HG03280 (cell line): ENCODE measurements around the gene SH3RF2.
A peak's percentile ranks its signal among the peaks of the same experiment; 100 is the strongest.
"Not testable (repeated sequence)": the region's sequence is repeated elsewhere in the genome, so short reads cannot be mapped to it uniquely, and the experiment has no call there.

ENCODE experiments used
- ATAC-seq: cut with Tn5 transposase; IDR thresholded peaks from one replicate; pipeline ENCODE4 v1.9.1; 2021; ENCODE audit warnings: mild to moderate bottlenecking, moderate library complexity; ENCODE audit not compliant: unreplicated experiment

The SH3RF2 gene, protein sequence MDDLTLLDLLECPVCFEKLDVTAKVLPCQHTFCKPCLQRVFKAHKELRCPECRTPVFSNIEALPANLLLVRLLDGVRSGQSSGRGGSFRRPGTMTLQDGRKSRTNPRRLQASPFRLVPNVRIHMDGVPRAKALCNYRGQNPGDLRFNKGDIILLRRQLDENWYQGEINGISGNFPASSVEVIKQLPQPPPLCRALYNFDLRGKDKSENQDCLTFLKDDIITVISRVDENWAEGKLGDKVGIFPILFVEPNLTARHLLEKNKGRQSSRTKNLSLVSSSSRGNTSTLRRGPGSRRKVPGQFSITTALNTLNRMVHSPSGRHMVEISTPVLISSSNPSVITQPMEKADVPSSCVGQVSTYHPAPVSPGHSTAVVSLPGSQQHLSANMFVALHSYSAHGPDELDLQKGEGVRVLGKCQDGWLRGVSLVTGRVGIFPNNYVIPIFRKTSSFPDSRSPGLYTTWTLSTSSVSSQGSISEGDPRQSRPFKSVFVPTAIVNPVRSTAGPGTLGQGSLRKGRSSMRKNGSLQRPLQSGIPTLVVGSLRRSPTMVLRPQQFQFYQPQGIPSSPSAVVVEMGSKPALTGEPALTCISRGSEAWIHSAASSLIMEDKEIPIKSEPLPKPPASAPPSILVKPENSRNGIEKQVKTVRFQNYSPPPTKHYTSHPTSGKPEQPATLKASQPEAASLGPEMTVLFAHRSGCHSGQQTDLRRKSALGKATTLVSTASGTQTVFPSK

DNA sequence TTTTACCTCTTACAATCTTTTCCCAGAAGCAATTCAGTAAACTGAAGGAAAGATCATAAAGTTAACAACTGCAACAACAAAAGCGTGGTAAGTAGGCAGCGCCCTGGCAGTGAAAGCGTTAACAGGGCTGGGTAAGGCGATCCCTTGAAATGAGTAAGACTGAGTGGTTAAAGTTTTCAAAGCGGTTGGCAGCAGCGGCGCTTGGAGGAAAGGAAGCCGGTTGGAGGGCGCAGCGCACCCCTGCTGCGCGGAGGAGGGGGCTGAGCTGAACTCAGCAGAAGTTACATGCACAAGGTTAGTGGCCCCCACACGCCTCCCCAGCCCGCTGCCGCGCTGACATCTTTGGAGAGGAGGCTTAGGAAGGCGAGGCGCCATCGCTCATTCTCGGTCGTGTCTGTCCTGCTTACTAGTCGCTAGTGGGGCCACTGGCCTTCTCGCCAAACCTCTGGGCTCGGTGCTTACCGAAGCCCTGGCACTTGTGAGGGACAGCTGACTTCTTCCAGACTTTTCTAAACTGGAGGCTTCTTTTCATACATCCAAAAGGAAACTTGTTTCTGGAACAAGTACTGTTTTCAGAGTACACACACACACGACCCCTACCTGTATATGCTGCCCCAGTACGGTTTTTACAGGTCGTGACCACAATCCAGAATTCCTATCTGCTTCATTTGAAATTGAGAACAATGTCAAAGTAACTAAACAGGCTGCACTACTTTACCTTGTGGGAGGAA is at the start of gene SH3RF2:
Gene SH3RF2, plus strand, starts transcription at position 178 of the 731 bp plus-strand sequence. CDS start 1,351 bp downstream, outside the sequence.
- ATAC-seq = no peak

DNA sequence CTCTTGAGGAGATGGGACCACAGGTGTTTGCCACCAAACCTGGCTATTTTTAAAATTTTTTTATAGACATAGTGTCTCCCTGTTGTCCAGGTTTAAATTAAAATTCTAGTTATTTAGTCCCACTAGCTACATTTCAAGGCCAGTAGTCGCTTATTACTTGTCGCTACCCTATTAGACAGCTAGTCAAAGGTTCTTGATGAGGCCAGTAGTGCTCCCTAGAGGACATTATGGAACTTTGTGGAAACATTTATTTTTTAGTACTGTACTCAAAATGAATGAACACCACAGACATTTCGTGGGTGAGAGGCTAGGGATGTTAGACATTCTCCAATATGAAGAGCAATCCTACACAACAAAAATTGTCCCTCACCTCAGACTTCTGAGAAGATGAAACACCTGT is 49.2 kb upstream of the SH3RF2 start:
- no peak for ATAC-seq

DNA sequence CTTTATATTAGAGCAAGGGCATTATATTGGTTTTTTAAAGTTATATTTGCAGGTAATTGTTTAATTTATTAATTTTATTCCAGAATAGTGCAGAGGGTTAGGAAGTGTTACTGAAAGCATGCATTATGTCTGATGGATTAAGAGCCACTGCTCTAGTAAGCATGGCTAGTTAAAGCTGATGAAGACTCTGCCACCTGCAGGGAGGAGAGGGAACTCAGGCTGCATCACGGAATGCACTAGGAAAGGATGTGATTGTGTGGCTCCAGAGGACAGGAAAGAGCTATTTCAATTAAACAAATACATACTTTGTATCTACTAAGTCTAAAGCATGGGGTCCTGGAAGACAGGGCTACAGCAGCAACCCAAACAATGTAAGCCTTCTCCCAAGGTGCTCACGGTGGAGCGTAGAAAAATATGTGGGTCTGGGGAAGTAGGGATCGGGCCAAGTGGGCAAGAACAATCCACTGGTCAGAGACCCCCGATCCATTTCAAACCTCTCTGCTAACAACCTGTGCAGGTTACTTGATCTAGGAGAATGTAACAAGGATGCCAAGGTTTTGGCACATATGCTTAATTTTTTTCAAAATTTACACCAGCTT is 48.3 kb upstream of the SH3RF2 start:
- no peak for ATAC-seq

DNA sequence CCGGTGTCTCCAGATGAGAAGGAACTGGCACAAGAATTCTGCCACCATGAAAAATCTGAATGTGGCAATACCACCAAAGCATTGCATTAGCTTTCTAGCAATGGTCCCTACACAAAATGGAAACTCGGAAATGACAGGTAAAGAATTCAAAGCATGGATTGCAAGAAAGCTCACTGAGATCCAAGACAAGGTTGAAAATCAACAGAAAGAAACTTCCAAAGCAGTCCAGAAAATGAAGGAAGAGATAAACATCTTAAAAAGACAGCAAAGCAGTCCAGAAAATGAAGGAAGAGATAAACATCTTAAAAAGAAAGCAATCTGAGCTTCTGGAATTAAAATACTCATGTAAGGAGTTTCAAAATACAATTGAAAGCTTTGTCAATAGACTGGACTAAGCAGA is 46.8 kb upstream of the SH3RF2 start:
- ATAC-seq = no peak

DNA sequence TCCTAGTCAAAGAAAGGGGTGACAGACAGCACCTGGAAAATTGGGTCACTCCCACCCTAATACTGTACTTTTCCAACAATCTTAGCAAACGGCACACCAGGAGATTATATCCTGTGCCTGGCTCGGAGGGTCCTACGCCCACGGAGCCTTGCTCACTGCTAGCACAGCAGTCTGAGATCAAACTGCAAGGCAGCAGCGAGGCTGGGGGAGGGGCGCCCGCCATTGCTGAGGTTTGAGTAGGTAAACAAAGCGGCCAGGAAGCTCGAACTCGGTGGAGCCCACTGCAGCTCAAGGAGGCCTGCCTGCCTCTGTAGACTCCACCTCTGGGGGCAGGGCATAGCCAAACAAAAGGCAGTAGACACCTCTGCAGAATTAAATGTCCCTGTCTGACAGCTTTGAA is 45.0 kb upstream of the SH3RF2 start:
- not testable (repeated sequence) for ATAC-seq

DNA sequence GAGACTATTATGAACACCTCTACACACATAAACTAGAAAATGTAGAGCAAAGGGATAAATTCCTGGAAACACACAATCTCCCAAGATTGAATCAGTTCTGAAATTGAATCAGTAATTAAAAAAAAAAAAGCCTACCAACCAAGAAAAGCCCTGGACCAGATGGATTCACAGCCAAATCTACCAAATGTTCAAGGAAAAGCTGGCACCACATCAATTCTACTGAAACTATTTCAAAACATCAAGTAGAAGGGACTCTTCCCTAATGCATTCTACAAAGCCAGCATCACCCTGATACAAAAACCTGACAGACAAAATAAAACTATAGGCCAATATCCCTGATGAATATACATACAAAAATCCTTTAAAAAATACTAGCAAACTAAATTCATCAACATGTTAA is 38.2 kb upstream of the SH3RF2 start:
- ATAC-seq = no peak

DNA sequence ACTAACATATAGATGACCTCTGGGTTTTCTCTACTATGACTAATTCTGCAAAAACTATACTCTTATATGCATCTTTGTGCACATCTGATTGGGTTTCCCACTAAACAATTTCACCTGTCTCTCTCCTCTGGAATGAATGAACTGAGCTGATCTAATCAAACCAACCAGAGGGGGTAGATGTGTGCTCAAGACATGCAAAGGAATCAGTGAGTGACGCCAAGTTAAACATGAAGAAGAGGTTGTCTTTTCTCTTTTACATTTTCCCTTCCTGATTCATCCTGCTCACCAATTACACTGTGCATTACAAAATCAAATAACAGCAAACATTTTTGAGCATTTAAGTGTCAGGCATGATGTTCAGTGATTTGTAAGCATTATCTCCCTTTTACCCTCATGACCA is 34.0 kb upstream of the SH3RF2 start:
- no peak for ATAC-seq

DNA sequence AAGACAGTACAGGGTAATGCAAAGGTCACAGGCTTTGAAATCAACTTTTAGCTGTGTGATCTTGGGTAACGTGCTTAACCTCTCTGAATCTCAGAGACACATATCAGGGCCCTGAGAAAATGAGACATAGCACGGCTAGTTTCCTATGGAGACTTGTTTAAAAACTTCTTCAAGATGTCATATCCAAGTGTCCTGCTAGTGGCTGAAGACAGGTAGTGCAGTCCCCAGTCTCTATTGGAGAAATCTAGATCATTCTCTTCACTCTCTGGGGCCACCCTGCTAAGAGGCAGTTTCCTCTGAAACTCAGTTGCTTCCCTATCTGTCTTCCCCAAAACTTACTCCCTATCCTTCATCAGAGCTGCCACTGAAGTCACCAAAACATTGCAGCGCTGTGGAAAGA is 33.3 kb upstream of the SH3RF2 start:
- peak; percentile 48 for ATAC-seq

DNA sequence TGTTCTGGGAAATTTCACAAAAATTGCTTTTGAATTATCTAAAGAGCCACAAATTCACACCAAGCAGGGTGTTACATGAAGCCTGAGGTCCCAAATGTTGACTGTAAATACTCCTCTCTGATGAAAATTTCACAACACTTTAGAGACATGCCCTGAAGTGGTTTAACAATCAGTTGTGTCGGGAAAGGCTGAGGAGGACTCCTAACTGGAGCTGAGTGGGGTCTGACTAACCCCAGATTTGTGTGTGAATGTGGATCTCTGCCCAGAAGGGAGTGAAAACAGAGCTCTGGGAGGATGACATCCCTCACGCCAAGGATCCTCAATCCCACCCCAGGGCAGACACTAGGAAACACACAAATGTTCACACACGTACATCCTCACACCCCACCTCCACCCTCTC is 32.5 kb upstream of the SH3RF2 start:
- ATAC-seq = no peak

DNA sequence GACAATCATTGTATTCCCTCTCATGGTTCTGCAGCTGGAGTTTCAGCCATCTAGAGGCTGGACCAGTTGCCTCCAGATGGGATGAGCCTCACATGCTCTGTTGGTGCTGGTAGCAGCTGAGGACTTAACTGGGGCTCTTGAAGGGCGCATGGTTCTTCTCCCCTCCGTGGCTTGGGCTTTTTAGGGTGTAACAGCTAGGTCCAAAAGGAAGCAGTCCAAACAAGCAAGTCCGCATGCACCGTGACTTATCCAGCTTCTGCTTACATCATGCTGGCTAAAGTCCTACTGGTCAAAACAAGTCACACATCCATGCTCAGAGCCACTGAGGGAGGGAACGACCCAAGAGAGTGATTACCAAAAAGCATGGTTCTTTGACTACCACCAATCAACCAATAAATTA is 31.6 kb upstream of the SH3RF2 start:
- ATAC-seq = no peak

DNA sequence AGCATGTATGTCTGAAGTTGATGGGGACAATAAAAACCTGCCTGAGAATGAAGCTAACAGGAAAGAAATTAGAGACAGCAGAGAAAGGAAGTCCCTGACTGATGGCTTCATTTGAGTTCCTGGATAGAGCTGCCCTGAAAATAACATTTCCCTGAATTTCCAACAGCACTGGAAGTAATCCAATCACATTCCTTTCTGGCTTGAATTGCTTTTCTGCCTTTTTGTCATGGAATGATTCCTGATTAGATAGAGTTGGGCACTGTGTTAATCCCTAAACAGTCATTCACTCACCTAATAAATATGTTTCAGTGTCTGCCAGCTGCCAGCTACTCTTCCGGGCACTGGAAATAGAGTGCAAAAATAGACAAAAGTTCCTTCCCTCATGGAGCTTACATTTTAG is 30.0 kb upstream of the SH3RF2 start:
- ATAC-seq = no peak

DNA sequence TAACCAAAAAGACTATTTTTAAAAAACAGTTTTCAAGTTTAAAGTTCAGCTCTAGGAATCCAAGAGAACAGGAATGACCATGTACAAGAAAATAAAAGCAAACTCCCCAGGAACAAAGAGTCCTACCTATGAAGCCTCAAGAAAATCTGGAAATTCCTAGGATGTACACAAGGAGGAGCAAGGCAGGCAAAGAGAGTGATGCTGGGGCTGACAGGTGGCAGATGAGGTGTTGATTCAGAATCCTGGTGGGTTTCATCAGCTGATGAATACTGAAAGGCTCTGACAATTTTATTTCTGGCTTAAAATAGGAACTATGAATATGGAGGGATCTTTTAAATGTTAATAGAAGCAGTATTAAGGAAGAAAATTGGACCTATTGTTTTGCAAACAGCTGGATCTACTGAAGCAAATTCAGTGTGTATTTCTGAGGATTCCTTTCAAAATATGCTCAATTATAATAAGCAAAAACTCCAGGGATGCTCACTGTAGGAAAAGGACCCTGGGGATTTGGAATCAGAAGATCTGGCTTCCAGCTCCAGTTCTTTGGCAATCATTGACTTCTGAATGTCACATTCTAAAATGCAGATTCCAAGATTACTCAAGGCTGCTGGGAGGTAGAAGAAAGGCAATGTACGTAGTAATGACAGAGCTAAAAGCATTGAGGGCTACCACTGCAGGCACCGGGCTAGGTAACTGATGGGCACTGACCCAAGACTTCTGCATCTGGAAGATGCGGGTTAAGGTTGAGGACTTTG is 28.0 kb upstream of the SH3RF2 start:
- no peak for ATAC-seq

DNA sequence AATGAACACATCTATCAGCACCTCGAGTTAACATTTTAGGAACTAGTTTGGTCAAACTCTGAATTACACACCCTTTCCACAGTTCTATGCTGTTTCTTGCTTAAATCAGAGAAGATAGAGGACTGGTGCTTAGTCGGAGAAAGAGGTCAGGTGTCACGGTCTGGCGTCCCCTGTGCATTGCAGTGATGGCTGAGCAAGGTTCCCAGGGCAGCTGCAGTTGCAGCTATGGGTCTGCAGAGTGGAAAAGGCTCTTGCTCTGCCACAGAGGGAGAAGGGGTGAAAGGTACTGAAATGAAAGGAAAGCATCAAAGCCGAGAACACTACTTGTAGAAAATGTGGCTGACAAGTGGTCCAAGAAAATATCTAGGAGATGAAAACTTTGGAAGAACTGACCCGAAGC is 25.2 kb upstream of the SH3RF2 start:
- ATAC-seq = no peak

DNA sequence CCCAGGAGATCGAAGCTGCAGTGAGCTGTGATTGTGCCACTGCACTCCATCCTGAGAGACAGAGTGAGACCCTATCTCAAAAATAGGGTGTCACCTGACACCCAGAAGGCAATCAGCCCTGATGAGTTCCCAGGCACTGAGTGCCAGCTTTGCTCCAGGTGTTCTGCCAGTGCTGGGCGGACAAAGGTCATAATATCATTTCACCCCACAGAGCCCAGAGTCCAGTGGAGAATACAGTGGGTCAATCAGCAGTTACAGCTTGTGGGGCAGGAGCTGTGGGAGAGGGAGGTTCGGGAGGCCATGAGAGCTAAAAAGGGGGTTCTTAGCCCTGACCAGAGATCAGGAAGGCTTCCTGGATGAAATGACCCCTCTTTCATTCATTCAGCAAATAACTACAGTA is 24.4 kb upstream of the SH3RF2 start:
- no peak for ATAC-seq

DNA sequence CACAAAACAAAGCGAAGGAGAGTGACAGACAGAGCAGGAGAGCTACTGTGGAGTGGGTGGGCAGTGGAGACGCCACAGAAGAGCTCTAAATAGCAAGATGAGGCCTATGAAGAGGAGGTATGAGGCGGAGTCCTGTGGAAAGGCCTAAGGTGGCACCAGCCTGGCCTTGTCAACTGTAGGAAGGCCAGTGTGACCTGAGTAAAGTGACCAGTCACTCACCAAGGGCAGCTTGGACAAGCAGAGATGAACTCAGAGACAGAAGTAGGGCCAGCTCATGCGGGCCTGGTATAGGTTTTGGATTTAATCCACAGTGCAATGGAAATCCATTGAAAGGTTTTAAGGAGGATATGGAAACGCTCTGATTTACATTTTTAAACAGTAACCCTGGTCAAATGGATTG is 23.8 kb upstream of the SH3RF2 start:
- ATAC-seq = no peak

DNA sequence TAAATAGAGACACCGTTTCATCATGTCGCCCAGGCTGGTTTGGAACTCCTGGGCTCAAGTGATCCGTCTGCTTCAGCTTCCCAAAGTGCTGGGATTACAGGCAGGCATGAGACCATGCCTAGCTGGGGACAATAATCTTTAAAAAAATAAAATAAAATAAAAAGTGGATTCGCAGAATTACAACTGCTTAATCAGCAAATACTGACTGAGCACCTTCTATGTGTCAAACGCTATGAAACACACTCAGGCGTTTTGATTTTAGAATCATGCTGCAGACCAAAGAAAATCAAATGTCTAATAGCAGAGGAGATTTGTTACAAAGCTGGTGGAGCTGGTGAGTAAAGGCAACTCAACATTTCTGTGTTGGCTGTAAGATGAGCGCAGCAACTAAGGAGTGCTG is 22.7 kb upstream of the SH3RF2 start:
- no peak for ATAC-seq

DNA sequence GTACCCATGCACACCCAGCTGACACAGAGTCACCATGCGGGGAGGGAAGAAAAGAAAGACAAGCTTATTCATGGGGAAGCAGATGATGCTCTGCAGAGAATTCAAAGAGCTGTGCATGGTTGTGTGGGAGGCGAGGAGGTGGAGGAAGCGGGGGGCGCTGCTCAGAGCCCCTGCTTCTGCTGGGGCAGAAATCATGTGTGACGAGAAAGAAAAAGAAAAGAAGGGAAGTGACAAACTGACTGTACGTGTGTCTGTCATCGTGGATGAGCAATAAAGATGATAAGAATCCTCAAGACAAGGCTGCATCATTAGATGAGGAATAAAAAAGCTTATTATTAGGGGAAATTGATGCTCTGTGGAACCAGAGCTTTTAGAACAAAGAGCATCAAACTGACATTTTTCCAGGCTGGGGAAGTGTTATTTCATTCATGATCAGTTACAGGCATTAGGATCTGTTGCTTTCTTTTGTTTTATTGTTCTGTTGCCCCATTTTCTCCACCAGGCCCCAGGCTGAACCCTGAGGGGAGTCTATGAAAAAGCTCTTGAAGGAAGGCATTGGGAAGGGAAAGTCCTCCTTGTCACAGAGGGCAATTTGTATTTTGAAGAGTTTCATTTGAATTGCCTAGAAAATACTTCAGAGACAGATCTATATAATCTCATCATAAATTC is 20.3 kb upstream of the SH3RF2 start:
- ATAC-seq = no peak

DNA sequence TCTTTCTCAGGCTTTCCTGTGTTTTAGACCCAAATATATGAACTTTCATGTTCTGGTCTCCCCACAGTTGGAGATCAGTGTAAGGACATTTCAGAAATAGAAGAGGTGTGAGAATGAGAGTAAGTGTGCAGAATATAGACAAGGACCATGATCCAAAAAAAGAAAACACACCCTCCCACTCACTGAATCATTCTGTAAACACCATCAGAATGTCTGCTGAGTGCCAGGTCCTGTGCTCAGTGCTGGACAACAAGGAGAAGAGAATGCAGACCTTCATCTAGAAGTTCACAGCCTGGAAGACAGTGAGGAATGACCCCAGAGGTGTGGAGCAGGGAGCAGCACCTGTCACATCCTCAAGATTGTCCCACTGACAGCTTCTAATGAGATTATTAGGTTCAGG is 19.1 kb upstream of the SH3RF2 start:
- no peak for ATAC-seq

DNA sequence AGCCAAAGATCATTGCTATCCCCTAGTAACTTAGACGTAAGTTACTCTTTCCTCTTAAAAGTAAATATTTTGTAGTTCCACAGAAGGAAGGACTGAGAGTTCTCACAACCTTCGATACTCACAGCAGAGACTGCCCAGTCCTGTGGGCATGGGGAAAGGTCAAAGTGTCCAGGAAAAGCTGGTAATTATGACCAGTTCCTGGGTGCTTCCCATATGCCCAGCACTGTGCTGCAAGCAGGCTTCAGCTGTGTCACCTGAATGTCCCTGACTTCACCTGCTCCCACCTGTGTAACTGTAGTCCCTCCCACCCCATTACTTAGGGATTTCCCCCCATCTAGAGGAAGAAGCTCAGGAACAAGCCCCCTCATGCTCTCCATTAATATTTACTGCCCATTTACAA is 18.0 kb upstream of the SH3RF2 start:
- no peak for ATAC-seq

DNA sequence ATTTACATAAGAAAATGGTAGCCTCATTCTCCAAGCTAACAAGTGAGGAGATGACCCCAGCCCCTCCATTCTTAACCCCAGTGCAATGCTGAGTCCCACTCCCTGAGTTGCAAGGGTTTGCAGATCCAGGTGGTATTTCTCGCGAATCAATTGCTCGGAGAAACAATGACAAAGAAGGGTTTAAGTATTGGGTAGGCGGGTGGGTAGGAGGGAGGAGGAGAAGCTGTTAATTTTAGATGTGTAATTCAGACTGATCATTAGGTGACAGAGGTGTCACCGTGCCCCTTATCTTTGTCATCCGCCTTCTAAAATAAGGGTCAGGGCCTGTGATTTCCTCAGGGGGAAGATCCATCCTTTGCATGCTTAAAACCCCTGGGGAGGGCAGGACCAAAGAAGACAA is 17.0 kb upstream of the SH3RF2 start:
- no peak for ATAC-seq
